B cell (primary cell): ENCODE measurements around the gene PTPRO. TPM values are rescaled to one million over a fixed set of nuclear protein-coding genes. Genes with fewer than 3 reads are reported as not detected.

Experiments
- ATAC-seq: fragments of 200-7000 bp; cut with Tn5 transposase; one replicate; pipeline ENCODE4 v1.10.0; 2021; ENCODE audit warnings: low read depth, mild to moderate bottlenecking, moderate number of reproducible peaks, moderate library complexity
- CTCF ChIA-PET: fragments of 350-600 bp; sonication (Branson Sonifier 250); formaldehyde crosslinking; loops from one replicate; lab custom pipeline; 2021; ENCODE audit warnings: antibody characterized with exemption, inconsistent platforms; lab: Charles Lee
- POLR2A ChIA-PET: fragments of 350-600 bp; sonication (Branson Sonifier 250); formaldehyde crosslinking; loops from one replicate; lab custom pipeline; 2021; ENCODE audit warnings: antibody characterized with exemption; lab: Charles Lee
- DNase-seq: peaks from one replicate; pipeline ENCODE4 v3.0.0; 2013
- H2AFZ ChIP-seq: 2 replicates; pipeline ENCODE4 v1.6.1; 2012; ENCODE audit warnings: mild to moderate bottlenecking, low read depth, low read length; ENCODE audit not compliant: insufficient read depth, poor library complexity, severe bottlenecking
- H3K27ac ChIP-seq, 2 donors: 1 replicate in 1 of 2; 2 replicates in 1 of 2; pipeline ENCODE4 v1.5.1; 2012 to 2013; ENCODE audit warnings: low read length in 2 of 2, mild to moderate bottlenecking in 2 of 2, moderate library complexity in 1 of 2
- H3K27me3 ChIP-seq, 4 experiments: fragments of 200-600 bp in 1 of 4; sonication (generic) in 1 of 4; replicated peaks in 1 of 4; 1 replicate in 2 of 4; 2 replicates in 2 of 4; pipeline versions ENCODE4 v1.6.1 to v1.7.0; 2013 to 2016; ENCODE audit warnings: low read length in 3 of 4, mild to moderate bottlenecking in 2 of 4, mixed read lengths in 1 of 4, moderate library complexity in 1 of 4; ENCODE audit not compliant: insufficient read depth in 4 of 4, control insufficient read depth in 3 of 4; ENCODE audit errors: control extremely low read depth in 1 of 4
- H3K36me3 ChIP-seq, 2 experiments: replicated peaks in 1 of 2; 1 replicate in 1 of 2; 2 replicates in 1 of 2; pipeline versions ENCODE4 v1.6.1 to v1.7.1; 2013; ENCODE audit warnings: low read length in 1 of 2; ENCODE audit not compliant: insufficient read depth in 2 of 2, control insufficient read depth in 1 of 2; ENCODE audit errors: control extremely low read depth in 1 of 2, extremely low read depth in 1 of 2
- H3K4me1 ChIP-seq, 2 donors: fragments of 200-600 bp in 1 of 2; sonication (generic) in 1 of 2; 1 replicate in 1 of 2; 2 replicates in 1 of 2; pipeline versions ENCODE4 v1.5.1 to v1.6.1; 2013 to 2017; ENCODE audit warnings: low read length in 2 of 2; ENCODE audit not compliant: control insufficient read depth in 2 of 2, insufficient read depth in 2 of 2
- H3K4me2 ChIP-seq: replicated peaks from 2 replicates; pipeline ENCODE3; 2012; ENCODE audit warnings: mild to moderate bottlenecking, low read depth, low read length; ENCODE audit not compliant: poor library complexity, severe bottlenecking
- H3K4me3 ChIP-seq, 5 experiments: fragments of 200-600 bp in 1 of 5; sonication (generic) in 1 of 5; 1 replicate in 3 of 5; 2 replicates in 2 of 5; pipeline versions ENCODE4 v1.5.1 to v1.7.0; 2011 to 2016; ENCODE audit warnings: low read length in 4 of 5, mild to moderate bottlenecking in 4 of 5, low read depth in 2 of 5, control low read depth in 1 of 5, moderate library complexity in 1 of 5; ENCODE audit not compliant: insufficient read depth in 1 of 5; ENCODE audit errors: control extremely low read depth in 1 of 5, extremely low read depth in 1 of 5
- H3K79me2 ChIP-seq: fragments of 200-600 bp; sonication (generic); one replicate; pipeline ENCODE4 v1.6.0; 2016; ENCODE audit warnings: low read length; ENCODE audit not compliant: control insufficient read depth, insufficient read depth
- H3K9ac ChIP-seq: fragments of 200-600 bp; sonication (generic); 2 replicates; pipeline ENCODE4 v1.6.1; 2017; ENCODE audit warnings: mild to moderate bottlenecking, low read length, moderate library complexity
- H3K9me3 ChIP-seq, 3 donors: one replicate each; pipeline versions ENCODE4 v1.6.1 to v1.7.1; 2013; ENCODE audit warnings: low read length in 2 of 3; ENCODE audit not compliant: control insufficient read depth in 2 of 3, insufficient read depth in 1 of 3; ENCODE audit errors: control extremely low read depth in 1 of 3
- H4K20me1 ChIP-seq: 2 replicates; pipeline ENCODE4 v1.6.0; 2012; ENCODE audit warnings: mild to moderate bottlenecking, low read length; ENCODE audit not compliant: insufficient read depth, control insufficient read depth, poor library complexity, severe bottlenecking
- H3K27ac Mint-ChIP-seq: one replicate; pipeline ENCODE4 v1.8.0; 2021; ENCODE audit warnings: mixed read lengths
- H3K27me3 Mint-ChIP-seq: one replicate; pipeline ENCODE4 v1.8.0; 2021; ENCODE audit warnings: mixed read lengths
- H3K4me1 Mint-ChIP-seq: one replicate; pipeline ENCODE4 v1.8.0; 2021; ENCODE audit warnings: mixed read lengths
- H3K4me3 Mint-ChIP-seq: one replicate; pipeline ENCODE4 v1.8.0; 2021; ENCODE audit warnings: mixed read lengths
- H3K9me3 Mint-ChIP-seq: one replicate; pipeline ENCODE4 v1.8.0; 2022; ENCODE audit warnings: mixed read lengths; ENCODE audit not compliant: insufficient read depth
- CTCF ChIP-seq: fragments of 200-600 bp; IDR thresholded peaks from one replicate; pipeline ENCODE4 v1.8.0; 2022; ENCODE audit warnings: antibody characterized with exemption, mild to moderate bottlenecking
- EZH2 ChIP-seq: IDR thresholded peaks from 2 replicates; pipeline ENCODE4 v1.6.1; 2012; ENCODE audit warnings: borderline replicate concordance, low read depth, mild to moderate bottlenecking, moderate library complexity, low read length; ENCODE audit not compliant: insufficient read depth, poor library complexity, severe bottlenecking
- WGBS: methylation state at CpG from one replicate; pipeline ENCODE4 v1.1.5; 2013; ENCODE audit warnings: missing lambda C conversion rate; ENCODE audit not compliant: insufficient coverage; 5-methylcytosine and 5-hydroxymethylcytosine counted together
- intact Hi-C: fragments of 100-400 bp; cut with micrococcal nuclease; formaldehyde crosslinking; loops from one replicate; pipeline ENCODE4 v1.10.0; 2022
- polyA plus RNA-seq: library from polyadenylated mRNA; depleted of rRNA; stranded (reverse); fragments of >200 nt; gene quantifications from 2 replicates; pipeline ENCODE4 v1.2.3, GENCODE V29; 2012
- total RNA-seq, 2 donors: library from RNA; stranded (reverse); fragments of 120-200 nt in 1 of 2; gene quantifications; 1 replicate in 1 of 2; 2 replicates in 1 of 2; pipeline versions ENCODE4 v1.2.3 to v1.2.4, GENCODE V29; 2013 to 2022

Gene PTPRO
- total and polyA plus RNA-seq, 2 donors (not counting 1 experiment from before 2014, with no cell fraction given) = 23.1 to 23.6 TPM

GRCh38 chr12:15336768-15337553, 14.7 kb downstream of the PTPRO start:
- H3K9me3 Mint-ChIP-seq = no peaks in the 10 kb centered on the region
- ChIA-PET POLR2A (no interaction called here), CTCF (no interaction called here)
- no peaks in the 10 kb centered on the region for H3K4me1 Mint-ChIP-seq
- Histone ChIP-seq H3K4me1 (no peaks in the 10 kb centered on the region), H3K79me2 (no peaks in the 10 kb centered on the region), H4K20me1 (no peaks in the 10 kb centered on the region), H3K27ac (no peak overlapping the region), H3K4me3 (no peak overlapping the region), H3K4me2 (no peak overlapping the region), H2AFZ (no peak overlapping the region), H3K9ac (no peak overlapping the region), H3K27me3 (peaks cover 0 to 5% (median 0%) of the 10 kb centered on the region in 4 experiments), H3K9me3 (no peaks in the 10 kb centered on the region), H3K36me3 (no peaks in the 10 kb centered on the region)
- DNase-seq (no peak), ATAC-seq (no peak)
- 70% methylated on average over 5 of the region's 9 CpGs for WGBS
- TF ChIP-seq EZH2 = no peak
- TF ChIP-seq CTCF = no peak
- H3K27me3 Mint-ChIP-seq = peaks cover 23% of the 10 kb centered on the region
- H3K4me3 Mint-ChIP-seq = no peak overlapping the region
- H3K27ac Mint-ChIP-seq = no peak overlapping the region
- intact Hi-C loops = no loop called here

GRCh38 chr12:15341371-15341770, 19.1 kb downstream of the PTPRO start:
- Histone ChIP-seq H2AFZ (no peak overlapping the region), H3K9me3 (no peaks in the 10 kb centered on the region), H3K4me2 (no peak overlapping the region), H3K27ac (no peak overlapping the region), H3K79me2 (no peaks in the 10 kb centered on the region), H3K36me3 (no peaks in the 10 kb centered on the region), H3K4me3 (no peak overlapping the region), H4K20me1 (no peaks in the 10 kb centered on the region), H3K27me3 (no peaks in the 10 kb centered on the region), H3K9ac (no peak overlapping the region), H3K4me1 (no peaks in the 10 kb centered on the region)
- no peaks in the 10 kb centered on the region for H3K9me3 Mint-ChIP-seq
- no peak overlapping the region for H3K27ac Mint-ChIP-seq
- POLR2A ChIA-PET = no interaction called here
- no peak for ATAC-seq
- no peaks in the 10 kb centered on the region for H3K4me1 Mint-ChIP-seq
- DNase-seq = no peak
- H3K27me3 Mint-ChIP-seq = peaks cover 15% of the 10 kb centered on the region
- CTCF ChIA-PET = no interaction called here
- intact Hi-C loops = no loop called here
- TF ChIP-seq EZH2 (no peak), CTCF (no peak)
- H3K4me3 Mint-ChIP-seq = no peak overlapping the region
